DMS53 (cell line): ENCODE results near the gene EFNA2.
A peak's percentile ranks its signal among the peaks of the same experiment; 100 is the strongest.
"Not testable (repeated sequence)": the region's sequence is repeated elsewhere in the genome, so short reads cannot be mapped to it uniquely, and the experiment has no call there.

Source experiments
- DNase-seq: peaks from one replicate; lab custom pipeline; 2025; lab: John Stamatoyannopoulos, UW

EFNA2 gene

DNA sequence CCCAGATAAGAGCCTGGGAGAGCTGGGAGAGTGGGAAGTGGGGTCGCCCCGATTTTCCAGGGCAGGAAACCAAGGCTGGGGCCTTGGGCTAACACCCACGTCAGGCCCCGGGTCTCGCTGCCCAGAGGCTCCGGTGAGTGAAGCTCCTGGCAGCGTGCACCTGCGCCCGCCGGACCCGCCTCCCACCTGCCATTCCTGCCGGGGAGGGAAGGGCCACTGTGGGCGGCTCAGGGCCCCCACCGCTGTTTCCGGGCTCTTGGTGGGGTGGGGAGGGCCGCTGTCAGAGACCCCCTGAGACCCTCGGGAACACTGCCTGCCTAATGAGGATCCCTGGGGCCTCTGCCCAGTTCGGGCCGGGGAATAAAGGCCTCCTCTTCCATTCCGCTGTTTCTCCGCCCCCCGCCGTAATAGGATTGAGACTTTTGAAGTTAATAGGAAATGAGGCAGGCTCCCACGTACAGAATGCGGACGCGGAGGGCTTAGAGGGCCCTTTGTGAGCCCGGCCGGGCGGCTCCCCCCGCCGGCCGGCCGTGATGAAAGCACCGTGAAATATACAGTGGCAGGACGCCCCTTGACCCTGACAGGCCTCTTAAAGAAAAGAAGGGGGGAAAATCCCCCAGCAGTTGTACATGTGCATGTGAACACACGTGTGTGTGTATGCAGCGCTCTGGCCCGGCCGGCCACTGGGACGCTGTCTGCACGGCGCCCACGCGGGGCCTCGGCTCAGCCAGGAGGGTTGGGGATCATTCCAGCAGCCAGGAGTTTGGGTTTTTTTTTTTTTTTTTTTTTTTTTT is 33.2 kb downstream of the EFNA2 start:
- peak; percentile 61 for DNase-seq

DNA sequence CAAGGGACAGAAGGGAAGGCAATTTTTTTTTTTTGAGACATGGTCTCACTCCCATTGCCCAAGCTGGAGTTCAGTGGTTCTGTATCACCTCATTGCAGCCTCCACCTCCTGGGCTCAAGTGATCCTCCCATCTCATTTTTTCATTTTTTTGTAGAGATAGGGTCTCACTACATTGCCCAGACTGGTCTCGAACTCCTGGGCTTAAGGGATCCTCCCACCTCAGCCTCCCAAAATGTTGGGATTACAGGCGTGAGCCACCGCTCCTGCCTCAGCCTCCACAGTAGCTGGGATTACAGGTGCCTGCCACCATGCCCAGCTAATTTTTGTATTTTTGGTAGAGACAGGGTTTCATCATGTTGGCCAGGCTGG is 34.6 kb downstream of the EFNA2 start:
- not testable (repeated sequence) for DNase-seq

DNA sequence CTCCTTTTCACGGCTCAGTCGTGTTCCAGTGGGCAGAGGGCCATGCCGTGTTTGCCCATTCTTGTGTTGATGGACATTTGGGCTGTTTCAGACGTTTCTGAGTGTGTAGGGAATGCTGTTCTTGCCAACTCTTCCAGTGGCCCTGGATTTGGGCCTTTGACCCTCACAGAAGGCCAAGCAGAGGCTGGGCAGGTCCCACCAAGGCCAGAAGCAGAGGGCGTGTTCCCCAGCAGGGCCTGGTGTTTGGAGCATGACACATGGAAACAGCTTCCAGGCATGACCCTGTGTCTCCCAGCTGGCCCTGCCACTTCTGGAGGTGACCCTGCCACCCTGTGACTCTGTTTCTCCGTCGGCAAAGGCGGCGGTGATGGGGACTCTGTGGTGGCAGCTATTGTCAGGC is 35.9 kb downstream of the EFNA2 start:
- DNase-seq = no peak

DNA sequence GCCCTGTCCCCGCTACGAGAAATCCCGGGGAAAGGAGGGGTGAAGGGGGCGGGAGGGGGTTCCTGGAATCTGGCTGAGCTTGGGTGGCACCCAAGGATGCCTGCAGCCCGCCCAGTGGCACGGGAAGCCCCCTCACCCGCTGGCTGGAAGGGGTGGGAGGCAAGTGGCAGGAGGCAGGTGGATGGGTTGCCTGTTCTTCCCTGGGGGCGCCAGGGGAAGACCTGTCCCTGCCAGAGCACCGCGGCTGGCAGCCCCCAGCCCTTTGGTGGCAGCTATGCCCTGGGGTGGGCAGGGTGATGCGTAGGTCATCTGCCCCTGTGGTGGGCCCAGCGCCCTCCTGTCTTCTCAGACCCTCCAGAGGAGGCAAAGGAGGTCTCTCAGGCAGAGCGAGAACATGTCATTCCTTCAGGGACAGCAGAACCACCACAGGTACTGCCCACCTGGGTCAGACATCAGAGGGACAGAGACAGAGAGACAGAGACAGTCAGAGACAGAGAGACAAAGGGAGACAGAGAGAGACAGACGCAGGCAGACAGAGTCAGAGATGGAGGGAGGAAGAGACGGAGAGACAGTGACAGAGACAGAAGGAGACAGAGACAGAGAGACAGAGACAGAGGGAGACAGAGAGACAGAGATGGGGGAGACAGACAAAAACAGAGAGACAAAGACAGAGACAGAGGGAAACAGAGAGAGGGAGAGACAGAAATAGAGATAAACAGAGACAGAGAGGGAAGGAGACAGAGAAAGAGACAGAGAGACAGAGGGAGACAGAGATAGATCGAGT is 36.7 kb downstream of the EFNA2 start:
- DNase-seq = no peak

DNA sequence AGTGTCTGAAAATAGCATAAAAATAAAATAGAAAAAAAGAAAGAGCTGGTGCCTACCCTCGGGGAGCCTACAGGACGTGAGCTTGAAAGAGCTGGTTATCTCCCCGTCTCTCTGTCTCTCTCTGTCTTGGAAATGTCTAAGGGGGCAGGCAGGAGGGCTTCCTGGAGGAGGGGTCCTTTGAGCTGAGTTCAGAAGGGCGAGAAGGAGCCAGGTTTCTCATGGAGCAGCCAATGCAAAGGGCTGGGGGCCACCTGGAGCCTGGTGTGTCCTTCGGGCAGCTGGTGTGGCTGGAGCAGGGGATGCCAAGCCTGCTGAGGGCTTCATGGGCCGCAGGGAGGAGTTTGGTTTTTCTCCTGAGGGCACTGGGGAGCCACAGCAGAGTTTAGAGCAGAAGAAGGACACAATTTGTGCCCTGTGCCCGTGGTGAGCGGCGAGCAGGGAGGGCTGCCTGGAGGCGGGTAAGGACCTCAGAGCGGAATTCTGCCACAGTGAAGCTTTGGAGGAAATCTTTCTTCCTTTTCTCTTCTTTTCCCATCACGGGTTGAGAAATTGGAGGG is 38.7 kb downstream of the EFNA2 start:
- DNase-seq = no peak

DNA sequence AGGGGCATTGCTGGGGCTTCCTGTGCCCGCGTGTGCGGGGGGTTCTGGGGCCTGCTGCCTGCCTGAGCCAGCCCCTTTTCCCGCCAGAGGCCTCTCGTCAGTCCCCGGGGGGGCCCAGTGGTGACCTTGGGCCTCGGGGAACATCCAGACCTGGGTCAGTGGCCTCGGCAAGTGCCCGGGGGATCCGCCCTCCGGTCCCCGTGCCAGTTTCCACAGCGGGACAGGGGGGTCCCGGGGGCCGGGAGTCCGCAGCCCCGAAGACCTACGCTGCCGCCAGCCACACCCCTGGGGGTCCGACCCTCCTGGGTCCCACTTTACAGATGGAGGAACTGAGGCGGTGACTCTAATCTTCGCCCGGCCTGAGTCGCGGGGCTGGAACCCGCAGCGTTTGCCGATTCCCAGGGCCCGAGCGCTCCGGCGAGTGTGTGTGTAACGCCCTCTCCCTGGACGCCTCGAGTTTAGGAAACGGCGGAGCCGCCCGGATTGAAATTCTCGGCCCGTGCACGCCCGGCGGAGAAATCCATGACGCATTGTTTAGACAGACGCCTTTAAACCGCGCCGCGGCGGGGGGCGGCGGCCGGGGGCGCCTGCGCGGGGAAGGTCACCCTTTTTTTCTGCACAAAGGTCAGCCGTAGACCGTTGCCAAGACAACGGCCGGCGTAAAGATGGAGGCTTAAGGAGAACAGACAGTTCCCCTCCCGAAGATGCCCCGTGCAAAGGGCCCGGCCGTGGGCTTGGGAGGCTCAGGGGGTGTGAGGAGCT is 39.3 kb downstream of the EFNA2 start:
- peak; percentile 79 for DNase-seq

DNA sequence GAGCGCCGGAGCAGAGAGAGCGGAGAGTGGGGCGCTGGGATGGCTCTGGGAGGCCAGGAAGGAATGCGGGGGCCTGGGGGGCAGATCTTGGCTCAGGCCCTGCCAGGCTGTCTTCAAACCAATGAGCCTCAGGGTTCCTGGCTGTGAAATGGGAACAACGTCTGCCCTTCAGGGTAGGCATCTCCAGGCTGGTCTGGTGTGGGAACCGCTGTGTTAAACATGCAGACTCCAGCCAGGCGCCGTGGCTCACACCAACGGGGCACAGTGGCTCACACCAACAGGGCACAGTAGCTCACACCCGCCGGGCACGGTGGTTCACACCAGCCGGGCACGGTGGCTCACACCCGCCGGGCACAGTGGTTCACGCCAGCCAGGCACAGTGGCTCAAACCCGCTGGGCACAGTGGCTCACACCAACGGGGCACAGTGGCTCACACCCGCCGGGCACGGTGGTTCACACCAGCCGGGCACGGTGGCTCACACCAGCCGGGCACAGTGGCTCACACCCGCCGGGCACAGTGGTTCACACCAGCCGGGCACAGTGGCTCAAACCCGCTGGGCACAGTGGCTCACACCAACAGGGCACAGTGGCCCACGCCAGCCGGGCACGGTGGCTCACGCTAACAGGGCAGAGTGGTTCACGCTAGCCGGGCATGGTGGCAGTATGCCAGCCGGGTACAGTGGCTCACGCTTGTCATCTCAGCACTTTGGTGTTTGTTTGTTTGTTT is 40.1 kb downstream of the EFNA2 start:
- peak; percentile 40 for DNase-seq

DNA sequence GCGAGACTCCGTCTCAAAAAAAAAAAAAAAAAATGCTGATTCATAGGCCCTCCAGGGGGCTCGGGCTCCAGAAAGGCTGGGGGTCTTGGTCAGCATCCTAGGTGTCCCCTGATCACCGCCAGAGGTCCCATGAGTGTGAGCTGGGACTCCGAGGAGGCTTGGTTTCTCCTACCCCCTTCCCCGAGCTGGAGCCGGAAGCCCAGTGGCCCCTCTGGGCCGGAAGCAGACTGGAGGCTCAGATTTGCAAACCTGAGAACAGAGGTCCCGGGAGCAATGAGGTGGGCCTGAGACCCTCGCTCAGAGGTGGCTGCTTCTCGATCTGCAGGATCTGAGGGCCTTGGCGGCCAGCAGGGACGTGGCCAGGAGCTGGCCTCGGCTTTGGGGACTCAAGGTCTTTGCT is 41.5 kb downstream of the EFNA2 start:
- DNase-seq = no peak

DNA sequence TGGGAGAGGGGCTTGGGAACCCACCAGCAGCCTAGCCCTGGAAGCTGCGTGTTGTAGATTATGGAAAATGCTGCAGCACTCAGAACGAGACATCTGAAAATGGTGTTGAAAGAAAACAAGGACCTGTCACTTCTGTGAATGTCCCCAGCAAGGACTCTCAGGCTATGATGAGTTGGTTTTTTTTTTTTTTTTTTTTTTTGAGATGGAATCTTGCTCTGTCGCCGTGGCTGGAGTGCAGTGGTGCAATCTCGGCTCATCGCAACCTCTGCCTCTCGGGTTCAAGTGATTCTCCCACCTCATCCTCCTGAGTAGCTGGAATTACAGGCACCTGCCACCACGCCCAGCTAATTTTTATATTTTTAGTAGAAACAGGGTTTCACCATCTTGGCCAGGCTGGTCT is 46.5 kb downstream of the EFNA2 start:
- DNase-seq = not testable (repeated sequence)

DNA sequence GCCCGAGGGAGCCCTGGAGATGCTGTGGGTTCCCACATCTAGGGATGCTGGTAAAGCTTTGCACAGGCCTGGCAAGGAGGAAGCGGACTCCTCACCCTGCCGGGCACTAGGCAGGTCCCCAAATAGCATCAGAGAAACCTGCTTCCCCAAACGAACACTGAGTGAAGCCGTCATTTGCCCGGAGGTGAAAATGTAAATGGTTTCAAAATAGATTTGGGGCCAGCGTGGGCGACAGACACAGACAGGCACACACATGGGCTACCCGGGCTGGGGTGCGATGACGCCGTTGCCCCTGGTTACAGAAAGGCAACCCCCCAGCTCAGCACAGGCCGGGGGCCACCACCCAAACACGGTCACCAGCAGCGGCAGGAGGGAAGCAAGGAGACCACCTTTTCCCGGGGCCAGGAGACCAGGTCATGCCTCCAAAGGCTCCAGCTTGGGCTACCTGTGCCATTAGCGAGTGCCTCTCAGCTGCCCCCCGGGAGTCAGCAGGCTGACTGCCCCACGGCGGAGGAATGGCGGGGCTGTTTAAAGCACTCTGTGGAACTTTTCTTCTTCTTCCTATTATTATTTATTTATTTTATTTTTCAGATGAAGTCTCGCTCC is 50.5 kb downstream of the EFNA2 start:
- no peak for DNase-seq

DNA sequence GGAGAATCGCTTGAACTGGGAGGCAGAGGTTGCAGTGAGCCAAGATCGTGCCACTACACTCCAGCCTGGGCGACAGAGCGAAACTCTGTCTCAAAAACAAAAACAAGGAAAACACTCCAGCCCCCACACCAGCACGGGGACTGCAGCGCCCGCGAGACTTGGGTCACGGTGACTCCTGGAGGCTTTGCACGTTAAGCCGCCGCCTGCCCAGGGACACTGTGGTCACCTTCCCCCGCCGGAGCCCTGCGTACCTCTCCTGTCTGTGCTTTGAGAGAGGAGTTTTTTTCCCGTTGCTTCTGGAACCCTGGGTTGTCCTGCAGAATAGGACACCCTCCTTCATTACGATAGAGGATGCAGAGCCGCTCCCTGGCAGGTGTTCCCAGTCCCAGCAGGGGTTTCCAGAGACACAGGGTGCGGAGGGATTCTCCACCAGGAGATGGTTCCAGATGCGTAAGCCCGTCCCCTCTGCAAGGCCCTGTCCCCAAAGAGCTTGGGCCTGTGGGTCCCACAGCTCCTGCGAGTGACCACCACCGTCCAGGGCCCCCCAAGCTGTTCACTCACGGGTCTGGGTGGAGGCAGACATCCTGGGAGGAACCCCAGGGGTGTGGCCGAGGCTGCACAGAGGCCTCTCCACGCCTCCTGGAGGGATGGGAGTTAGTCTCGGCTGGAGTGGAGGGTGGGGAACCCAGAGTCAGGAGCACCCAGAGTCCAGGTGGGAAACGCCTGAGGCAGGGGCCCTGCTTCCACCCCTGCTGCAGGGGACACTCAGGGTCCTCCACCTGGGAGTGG is 55.2 kb downstream of the EFNA2 start:
- peak; percentile 26 for DNase-seq

DNA sequence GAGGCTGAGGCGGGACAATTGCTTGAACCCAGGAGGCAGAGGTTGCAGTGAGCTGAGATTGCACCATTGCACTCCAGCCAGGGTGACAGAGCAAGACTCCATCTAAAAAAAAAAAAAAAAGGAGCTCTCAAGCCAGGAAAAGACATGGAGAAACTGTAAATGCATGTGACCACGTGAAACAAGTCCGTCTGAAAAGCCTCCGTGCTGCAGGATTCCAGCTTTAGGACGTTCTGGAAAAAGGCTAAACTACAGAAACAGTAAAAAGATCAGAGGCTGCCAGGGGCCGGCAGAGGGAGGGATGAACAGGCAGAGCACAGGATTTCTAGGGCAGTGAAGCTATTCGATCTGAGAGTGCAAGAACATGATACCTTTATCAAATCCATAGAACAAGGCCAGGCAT is 57.4 kb downstream of the EFNA2 start:
- peak; percentile 31 for DNase-seq

DNA sequence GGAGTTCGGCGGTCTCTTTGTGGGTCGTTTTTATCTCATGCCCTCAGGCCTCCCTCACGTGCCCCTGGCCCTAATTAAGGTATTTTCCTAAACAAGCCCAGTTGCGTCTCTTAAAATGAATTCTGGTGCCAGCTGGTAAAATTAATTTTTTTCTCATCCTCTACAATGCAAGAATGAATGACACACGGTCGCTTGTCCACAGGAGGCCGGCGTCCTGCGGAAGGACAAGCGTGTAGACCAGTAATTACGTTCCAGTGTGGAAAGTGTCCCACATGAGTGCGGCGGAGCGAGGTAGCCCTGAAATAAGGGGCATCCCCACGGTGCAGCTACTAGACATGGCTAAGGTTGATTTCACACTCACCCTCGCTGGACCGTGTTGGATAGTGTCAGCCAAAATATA is 63.5 kb downstream of the EFNA2 start:
- DNase-seq = no peak

DNA sequence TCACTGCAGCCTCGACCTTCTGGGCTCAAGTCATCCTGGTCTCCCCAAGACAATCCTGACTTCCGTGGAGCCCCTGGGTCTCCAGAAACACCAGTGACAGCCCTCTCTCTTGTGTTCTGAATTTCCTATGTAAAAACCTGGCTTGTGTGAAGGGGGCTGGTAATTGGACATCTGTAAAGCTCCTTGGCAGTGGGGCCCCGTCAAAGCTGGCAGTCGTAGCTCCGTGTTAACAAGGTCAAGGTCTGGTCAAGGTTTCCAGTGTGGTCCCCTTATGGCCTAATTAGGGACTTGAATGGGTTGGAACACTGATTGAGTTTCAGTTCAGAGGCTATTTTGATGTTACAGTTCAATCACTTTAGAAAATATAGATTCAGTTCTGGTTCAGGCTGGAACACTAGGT is 65.2 kb downstream of the EFNA2 start:
- DNase-seq = no peak
